Tibial nerve (tissue), 3 donors: Measurements from ENCODE around the gene SLC6A13.

ENCODE experiments used
- EP300 ChIP-seq, 2 donors: sonication (generic); formaldehyde crosslinking; IDR thresholded peaks; one replicate each; pipeline ENCODE4 v1.6.1; 2017; ENCODE audit warnings: antibody characterized with exemption in 2 of 2, mild to moderate bottlenecking in 1 of 2
- POLR2A ChIP-seq, 2 donors: fragments of 450-650 bp; IDR thresholded peaks; one replicate each; pipeline ENCODE4 v1.6.1; 2017; ENCODE audit warnings: antibody characterized with exemption in 2 of 2, mild to moderate bottlenecking in 2 of 2, moderate library complexity in 2 of 2

DNA sequence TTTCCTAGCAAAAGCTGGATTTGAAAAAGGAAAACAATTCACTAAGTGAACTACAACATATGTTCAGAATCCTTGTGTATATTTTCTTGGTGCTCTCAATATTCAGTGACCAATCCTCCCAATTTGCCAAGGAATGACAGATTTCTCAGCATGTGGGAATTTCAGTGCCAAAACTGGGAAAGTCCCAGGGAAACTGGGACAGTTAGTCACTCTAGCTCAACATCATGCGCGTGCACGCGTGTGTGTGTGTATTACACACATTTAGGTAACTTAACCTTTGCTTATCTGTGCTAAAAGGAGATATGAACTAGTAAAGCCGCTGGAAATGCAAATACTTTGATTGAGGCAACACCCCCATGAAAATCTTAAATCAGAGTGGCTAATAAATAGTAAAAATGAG is 26.1 kb upstream of the SLC6A13 start:
- TF ChIP-seq EP300 (IDR thresholded peaks at IDR 0.05) (no peak), POLR2A (IDR thresholded peaks at IDR 0.05) (no peak)
